CD4-positive, alpha-beta T cell treated with Interleukin-4 for 4 hours (primary cell): ENCODE results near the gene TAS2R3.

Experiments used
- DNase-seq: peaks from one replicate; pipeline ENCODE4 v3.0.0-alpha.2; 2020

TAS2R3 gene

DNA sequence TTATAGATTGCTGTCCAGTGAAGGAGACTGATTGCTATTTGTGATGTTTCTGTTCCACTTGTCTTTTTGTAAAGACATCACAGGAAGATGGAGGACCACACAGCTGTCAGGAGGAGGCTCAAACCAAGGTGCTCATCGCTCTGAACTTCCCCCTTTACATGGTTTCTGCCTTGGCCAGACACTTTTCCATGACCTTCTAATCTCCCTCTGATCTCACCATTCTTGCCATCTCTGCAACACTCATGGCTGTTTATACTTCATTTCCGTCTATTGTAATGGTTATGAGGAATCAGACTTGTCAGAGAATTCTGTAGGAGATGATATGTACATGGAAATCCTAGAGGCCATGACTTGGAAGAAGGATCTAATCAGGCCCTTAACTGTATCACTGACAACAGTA is 24.4 kb downstream of the TAS2R3 start:
- DNase-seq, result no peak

DNA sequence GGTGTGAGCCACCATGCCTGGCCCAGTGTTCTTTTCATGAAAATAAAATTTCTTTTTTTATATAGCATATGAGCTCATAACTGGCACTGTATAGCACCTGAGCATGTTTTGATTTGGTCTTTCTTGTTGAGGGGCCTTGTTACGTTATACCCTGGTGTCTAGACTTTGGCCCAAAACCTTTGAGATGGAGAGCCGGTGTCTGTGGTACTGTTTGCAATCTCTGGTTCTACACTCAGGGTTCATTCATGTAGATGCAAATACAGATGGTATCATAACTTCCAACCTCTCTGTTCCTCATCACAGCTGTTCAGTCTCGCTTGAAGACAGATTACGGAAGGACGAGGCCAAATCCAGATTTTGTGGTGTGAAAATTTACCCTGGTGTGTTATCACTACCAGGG is 26.0 kb downstream of the TAS2R3 start, which contains the start of gene TAS2R5:
TAS2R5 (plus strand) TSS at position 301 of the 400 bp plus-strand sequence. CDS start 145 bp downstream, outside the sequence.
- DNase-seq, result no peak

DNA sequence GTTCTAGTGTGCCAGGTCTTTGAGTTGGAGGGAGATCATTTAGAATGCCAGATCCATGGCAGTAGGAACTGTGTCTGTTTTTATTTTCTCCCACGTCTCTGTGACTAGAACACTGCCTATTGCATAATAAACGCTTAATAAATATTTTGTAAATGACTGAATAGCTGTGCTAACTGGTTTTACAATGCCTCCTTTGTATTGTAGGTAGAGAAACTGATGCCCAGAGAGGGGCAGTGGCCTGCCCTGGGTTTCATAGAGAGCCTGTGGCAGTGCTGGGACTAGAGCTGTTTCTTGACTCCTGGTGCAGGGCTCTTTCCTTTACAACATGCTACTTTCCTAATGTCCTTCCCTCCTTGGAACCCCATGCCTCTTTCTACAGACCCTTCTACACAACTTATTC is 28.6 kb downstream of the TAS2R3 start:
- no peak for DNase-seq
